ENCODE measurements around the gene F11.
"Not testable (repeated sequence)": the region's sequence is repeated elsewhere in the genome, so short reads cannot be mapped to it uniquely, and the experiment has no call there.

F11 gene

GRCh38 chr4:186243331-186243730 is 22.7 kb upstream of the F11 start:
- TF ChIP-seq TOX (CRISPR knock-in tag; IDR thresholded peaks at IDR 0.05; ENCODE audit: borderline replicate concordance): no peak
- ATAC-seq: no peak

GRCh38 chr4:186244835-186245234 is 21.2 kb upstream of the F11 start:
- no peak for ATAC-seq
- TF ChIP-seq RARB (CRISPR knock-in tag; IDR thresholded peaks at IDR 0.05) (no peak), ESRRG (CRISPR knock-in tag; IDR thresholded peaks at IDR 0.05) (no peak), TSHZ2 (CRISPR knock-in tag; IDR thresholded peaks at IDR 0.05) (no peak), TCF4 (CRISPR knock-in tag; IDR thresholded peaks at IDR 0.05; ENCODE audit: borderline replicate concordance) (no peak), BACH2 (CRISPR knock-in tag; IDR thresholded peaks at IDR 0.05; ENCODE audit: borderline replicate concordance) (no peak)

- not testable (repeated sequence) for ATAC-seq
Observed at GRCh38 chr4:186247062-186247752, 18.8 kb upstream of the F11 start.

- TF ChIP-seq PATZ1 (CRISPR knock-in tag; IDR thresholded peaks at IDR 0.05; ENCODE audit: borderline replicate concordance): no peak
- no peak for TF ChIP-seq CSRNP3 (CRISPR knock-in tag; IDR thresholded peaks at IDR 0.05)
- TF ChIP-seq ISL1 (CRISPR knock-in tag; IDR thresholded peaks at IDR 0.05): no peak
- TF ChIP-seq ZC3H10 (CRISPR knock-in tag; IDR thresholded peaks at IDR 0.05): no peak
- TF ChIP-seq ZNF565 (CRISPR knock-in tag; conservative IDR thresholded peaks at IDR 0.05; ENCODE audit: low read depth): no peak
- no peak for TF ChIP-seq POU6F1 (CRISPR knock-in tag; IDR thresholded peaks at IDR 0.05; ENCODE audit: borderline replicate concordance, low read depth)
- no peak for ATAC-seq
Observed at GRCh38 chr4:186248643-186249042, 17.3 kb upstream of the F11 start.

- ATAC-seq: no peak
- no peak for TF ChIP-seq ZFP30 (CRISPR knock-in tag; IDR thresholded peaks at IDR 0.05)
Observed at GRCh38 chr4:186249785-186250754, 15.9 kb upstream of the F11 start.

- ATAC-seq: no peak
- TF ChIP-seq PPARA (CRISPR knock-in tag; IDR thresholded peaks at IDR 0.05; ENCODE audit: borderline replicate concordance): no peak
- TF ChIP-seq CREB5 (CRISPR knock-in tag; IDR thresholded peaks at IDR 0.05; ENCODE audit: low read depth): no peak
- TF ChIP-seq ZNF8 (CRISPR knock-in tag; IDR thresholded peaks at IDR 0.05): no peak
- TF ChIP-seq ISL1 (CRISPR knock-in tag; IDR thresholded peaks at IDR 0.05): no peak
- TF ChIP-seq TCF4 (CRISPR knock-in tag; IDR thresholded peaks at IDR 0.05; ENCODE audit: borderline replicate concordance): no peak
- no peak for TF ChIP-seq ZNF565 (CRISPR knock-in tag; conservative IDR thresholded peaks at IDR 0.05; ENCODE audit: low read depth)
- TF ChIP-seq BACH2 (CRISPR knock-in tag; IDR thresholded peaks at IDR 0.05; ENCODE audit: borderline replicate concordance): no peak
- no peak for TF ChIP-seq RARB (CRISPR knock-in tag; IDR thresholded peaks at IDR 0.05)
- TF ChIP-seq PATZ1 (CRISPR knock-in tag; IDR thresholded peaks at IDR 0.05; ENCODE audit: borderline replicate concordance): no peak
- no peak for TF ChIP-seq SNAI2 (CRISPR knock-in tag; IDR thresholded peaks at IDR 0.05)
- no peak for TF ChIP-seq ESRRG (CRISPR knock-in tag; IDR thresholded peaks at IDR 0.05)
Observed at GRCh38 chr4:186250760-186251159, 15.2 kb upstream of the F11 start.
